Measurements from ENCODE around the gene KHK. TPM values are rescaled to one million over a fixed set of nuclear protein-coding genes. Genes with fewer than 3 reads are reported as not detected.
"Not testable (repeated sequence)": the region's sequence is repeated elsewhere in the genome, so short reads cannot be mapped to it uniquely, and the experiment has no call there.

KHK gene
- total RNA-seq, 1 donor from 2014 or later, result 9.3 TPM

DNA sequence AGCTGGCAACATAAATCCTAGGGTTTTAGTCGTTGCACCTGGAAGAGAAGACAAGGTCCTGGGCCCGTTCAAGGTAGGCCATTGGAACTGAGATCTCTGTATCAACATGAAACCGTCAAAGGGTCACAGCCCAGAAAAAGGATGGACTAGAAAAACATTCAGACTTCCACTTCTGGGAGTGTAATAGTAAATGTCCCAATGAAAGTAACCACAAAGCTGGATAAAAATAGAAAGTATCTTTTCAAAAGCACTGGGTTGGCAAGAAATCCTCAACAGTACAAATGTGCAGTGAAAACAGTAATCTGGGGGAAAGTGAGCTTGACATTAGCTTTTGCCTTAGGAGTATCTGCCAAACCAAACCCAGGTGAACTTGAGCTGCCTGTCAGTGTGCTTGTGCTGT lies 19.4 kb downstream of the KHK start:
- intact Hi-C loops (cut with DNase I), result no loop called here
- H3K27ac ChIP-seq, result no peak overlapping the region
- DNase-seq (ENCODE audit: extremely low spot score in 2 of 2), result no peak
- no peak for TF ChIP-seq POLR2A (IDR thresholded peaks at IDR 0.05)
- TF ChIP-seq, protein P1, sequence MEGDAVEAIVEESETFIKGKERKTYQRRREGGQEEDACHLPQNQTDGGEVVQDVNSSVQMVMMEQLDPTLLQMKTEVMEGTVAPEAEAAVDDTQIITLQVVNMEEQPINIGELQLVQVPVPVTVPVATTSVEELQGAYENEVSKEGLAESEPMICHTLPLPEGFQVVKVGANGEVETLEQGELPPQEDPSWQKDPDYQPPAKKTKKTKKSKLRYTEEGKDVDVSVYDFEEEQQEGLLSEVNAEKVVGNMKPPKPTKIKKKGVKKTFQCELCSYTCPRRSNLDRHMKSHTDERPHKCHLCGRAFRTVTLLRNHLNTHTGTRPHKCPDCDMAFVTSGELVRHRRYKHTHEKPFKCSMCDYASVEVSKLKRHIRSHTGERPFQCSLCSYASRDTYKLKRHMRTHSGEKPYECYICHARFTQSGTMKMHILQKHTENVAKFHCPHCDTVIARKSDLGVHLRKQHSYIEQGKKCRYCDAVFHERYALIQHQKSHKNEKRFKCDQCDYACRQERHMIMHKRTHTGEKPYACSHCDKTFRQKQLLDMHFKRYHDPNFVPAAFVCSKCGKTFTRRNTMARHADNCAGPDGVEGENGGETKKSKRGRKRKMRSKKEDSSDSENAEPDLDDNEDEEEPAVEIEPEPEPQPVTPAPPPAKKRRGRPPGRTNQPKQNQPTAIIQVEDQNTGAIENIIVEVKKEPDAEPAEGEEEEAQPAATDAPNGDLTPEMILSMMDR (IDR thresholded peaks at IDR 0.05), result no peak
- no peak for TF ChIP-seq POLR2AphosphoS5 (IDR thresholded peaks at IDR 0.05; ENCODE audit: insufficient read depth in 1 of 2, low read depth in 1 of 2)
- no peaks in the 10 kb centered on the region for H3K27me3 ChIP-seq
- H3K36me3 ChIP-seq, result no peaks in the 10 kb centered on the region
- H3K9me3 ChIP-seq, result no peaks in the 10 kb centered on the region
- H3K4me3 ChIP-seq, result no peak overlapping the region
- no peaks in the 10 kb centered on the region for H3K4me1 ChIP-seq

DNA sequence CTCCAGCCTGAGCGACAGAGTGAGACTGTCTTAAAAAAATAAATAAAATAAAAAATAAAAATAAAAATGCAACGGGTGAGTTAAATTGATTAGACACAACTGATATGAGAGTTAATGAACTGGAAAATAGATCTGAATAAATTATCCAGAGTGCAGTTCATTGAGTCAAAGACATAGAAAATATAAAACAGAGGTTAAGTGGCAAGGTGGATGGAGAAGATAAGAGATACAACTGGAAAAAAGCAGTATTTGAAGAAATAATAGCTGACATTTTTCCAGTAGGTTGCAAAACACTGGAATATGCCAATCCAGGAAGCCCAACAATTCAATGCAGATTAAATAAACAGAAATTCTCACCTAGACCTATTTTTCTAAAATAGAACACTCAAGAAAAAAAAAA lies 21.6 kb downstream of the KHK start:
- Histone ChIP-seq H3K27ac (no peak overlapping the region), H3K9me3 (no peaks in the 10 kb centered on the region), H3K36me3 (no peaks in the 10 kb centered on the region), H3K27me3 (no peaks in the 10 kb centered on the region), H3K4me1 (no peaks in the 10 kb centered on the region), H3K4me3 (no peak overlapping the region)
- intact Hi-C loops (cut with DNase I), result no loop called here
- no peak for DNase-seq (ENCODE audit: extremely low spot score in 2 of 2)
- TF ChIP-seq, protein P1 (IDR thresholded peaks at IDR 0.05), result no peak
- no peak for TF ChIP-seq POLR2AphosphoS5 (IDR thresholded peaks at IDR 0.05; ENCODE audit: insufficient read depth in 1 of 2, low read depth in 1 of 2)
- no peak for TF ChIP-seq POLR2A (IDR thresholded peaks at IDR 0.05)

DNA sequence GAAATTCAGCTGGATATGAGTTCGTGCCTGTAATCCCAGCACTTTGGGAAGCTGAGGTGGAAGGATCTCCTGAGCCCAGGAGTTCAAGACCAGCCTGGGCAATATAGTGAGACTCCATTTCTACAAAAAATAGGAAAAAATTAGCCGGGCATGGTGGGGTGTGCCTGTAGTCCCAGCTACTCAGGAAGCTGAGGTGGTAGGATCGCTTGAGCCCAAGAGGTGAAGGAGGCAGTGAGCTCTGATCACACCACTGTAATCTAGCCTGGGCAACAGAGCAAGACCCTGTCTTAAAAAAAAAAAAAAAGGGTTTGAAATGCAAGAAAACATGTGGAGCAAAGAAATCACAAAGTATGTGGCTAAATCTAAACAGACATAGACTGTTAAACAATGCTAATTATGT lies 22.5 kb downstream of the KHK start:
- intact Hi-C loops (cut with DNase I), result no loop called here
- H3K27me3 ChIP-seq, result no peaks in the 10 kb centered on the region
- H3K9me3 ChIP-seq, result no peaks in the 10 kb centered on the region
- DNase-seq (ENCODE audit: extremely low spot score in 2 of 2), result no peak
- H3K36me3 ChIP-seq, result no peaks in the 10 kb centered on the region
- no peak for TF ChIP-seq POLR2AphosphoS5 (IDR thresholded peaks at IDR 0.05; ENCODE audit: insufficient read depth in 1 of 2, low read depth in 1 of 2)
- TF ChIP-seq, protein P1 (IDR thresholded peaks at IDR 0.05), result no peak
- no peak for TF ChIP-seq POLR2A (IDR thresholded peaks at IDR 0.05)
- H3K4me3 ChIP-seq, result no peak overlapping the region
- no peaks in the 10 kb centered on the region for H3K4me1 ChIP-seq
- no peak overlapping the region for H3K27ac ChIP-seq

DNA sequence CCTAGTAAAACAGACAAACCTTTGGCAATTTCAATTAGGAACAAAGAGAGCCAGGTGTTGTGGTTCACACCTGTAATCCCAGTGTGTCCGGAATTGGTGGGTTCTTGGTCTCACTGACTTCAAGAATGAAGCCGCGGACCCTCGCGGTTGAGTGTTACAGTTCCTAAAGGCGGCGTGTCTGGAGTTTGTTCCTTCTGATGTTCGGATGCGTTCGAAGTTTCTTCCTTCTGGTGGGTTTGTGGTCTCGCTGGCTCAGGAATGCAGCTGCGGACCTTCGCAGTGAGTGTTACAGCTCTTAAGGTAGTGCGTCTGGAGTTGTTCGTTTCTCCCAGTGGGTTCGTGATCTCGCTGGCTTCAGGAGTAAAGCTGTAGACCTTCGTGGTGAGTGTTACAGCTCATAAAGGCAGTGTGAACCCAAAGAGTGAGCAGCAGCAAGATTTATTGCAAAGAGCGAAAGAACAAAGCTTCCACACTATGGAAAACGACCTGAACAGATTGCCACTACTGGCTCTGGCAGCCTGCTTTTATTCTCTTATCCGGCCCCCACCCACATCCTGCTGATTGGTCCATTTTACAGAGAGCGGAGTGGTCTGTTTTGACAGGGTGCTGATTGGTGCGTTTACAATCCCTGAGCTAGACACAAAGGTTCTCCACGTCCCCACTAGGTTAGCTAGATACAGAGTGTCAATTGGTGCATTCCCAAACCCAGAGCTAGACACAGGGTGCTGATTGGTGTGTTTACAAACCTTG lies 24.2 kb downstream of the KHK start:
- H3K4me3 ChIP-seq; H3K27ac ChIP-seq; H3K4me1 ChIP-seq; DNase-seq (ENCODE audit: extremely low spot score in 2 of 2); intact Hi-C loops (cut with DNase I); H3K9me3 ChIP-seq; H3K36me3 ChIP-seq; H3K27me3 ChIP-seq: not testable (repeated sequence)

DNA sequence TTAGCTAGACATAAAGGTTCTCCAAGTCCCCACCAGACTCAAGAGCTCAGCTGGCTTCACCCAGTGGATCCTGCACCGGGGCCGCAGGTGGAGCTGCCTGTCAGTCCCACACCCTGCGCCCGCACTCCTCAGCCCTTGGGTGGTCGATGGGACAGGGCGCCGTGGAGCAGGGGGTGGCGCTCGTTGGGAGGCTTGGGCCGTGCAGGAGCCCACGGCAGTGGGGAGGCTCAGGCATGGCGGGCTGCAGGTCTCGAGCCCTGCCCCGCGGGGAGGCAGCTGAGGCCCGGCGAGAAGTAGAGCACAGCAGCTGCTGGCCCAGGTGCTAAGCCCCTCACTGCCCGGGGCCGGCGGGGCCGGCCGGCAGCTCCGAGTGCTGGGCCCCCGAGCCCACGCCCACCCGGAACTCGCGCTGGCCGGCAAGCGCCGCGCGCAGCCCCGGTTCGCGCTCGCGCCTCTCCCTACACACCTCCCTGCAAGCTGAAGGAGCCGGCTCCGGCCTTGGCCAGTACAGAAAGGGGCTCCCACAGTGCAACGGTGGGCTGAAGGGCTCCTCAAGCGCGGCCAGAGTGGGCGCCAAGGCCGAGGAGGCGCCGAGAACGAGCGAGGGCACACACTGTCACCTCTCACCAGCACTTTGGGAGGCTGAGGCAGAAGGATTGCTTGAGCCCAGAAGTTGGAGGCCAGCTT lies 25.0 kb downstream of the KHK start:
- intact Hi-C loops (cut with DNase I); H3K4me1 ChIP-seq; H3K27ac ChIP-seq; H3K4me3 ChIP-seq; H3K27me3 ChIP-seq; DNase-seq (ENCODE audit: extremely low spot score in 2 of 2); H3K36me3 ChIP-seq; H3K9me3 ChIP-seq: not testable (repeated sequence)

DNA sequence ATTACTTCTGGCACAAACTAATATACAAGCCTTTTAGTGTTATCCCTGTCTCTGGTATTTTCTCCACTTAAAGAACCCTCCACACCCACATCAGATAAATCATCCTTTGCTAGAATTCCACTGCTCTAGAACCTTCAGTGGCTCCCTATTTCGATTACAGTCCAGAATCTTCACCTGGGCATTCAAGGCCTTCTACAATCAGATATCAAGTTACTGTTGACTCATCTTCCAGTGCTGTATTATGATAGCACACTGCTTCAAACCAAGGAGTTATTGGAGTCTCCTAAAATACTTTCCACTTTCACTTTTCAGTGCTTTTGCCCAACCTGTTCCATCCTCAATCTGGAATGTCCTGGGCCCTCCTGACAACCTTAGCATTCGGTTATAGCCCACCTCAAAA lies 28.9 kb downstream of the KHK start:
- intact Hi-C loops (cut with DNase I), result no loop called here
- TF ChIP-seq POLR2A (IDR thresholded peaks at IDR 0.05), result no peak
- no peak for TF ChIP-seq POLR2AphosphoS5 (IDR thresholded peaks at IDR 0.05; ENCODE audit: insufficient read depth in 1 of 2, low read depth in 1 of 2)
- TF ChIP-seq, protein P1 (IDR thresholded peaks at IDR 0.05), result no peak
- no peaks in the 10 kb centered on the region for H3K9me3 ChIP-seq

More for the DNA sequence above, 28.9 kb downstream of the KHK start:
- no peaks in the 10 kb centered on the region for H3K36me3 ChIP-seq
- DNase-seq (ENCODE audit: extremely low spot score in 2 of 2), result no peak
- no peak overlapping the region for H3K27ac ChIP-seq
- no peaks in the 10 kb centered on the region for H3K27me3 ChIP-seq
- peaks cover 13% of the 10 kb centered on the region for H3K4me1 ChIP-seq
- H3K4me3 ChIP-seq, result no peak overlapping the region
